Activated T-cell treated with anti-CD3 and anti-CD28 coated beads, Interleukin-2, amount 50 U/mL, for 48 hours (primary cell): ENCODE results near the gene CACNG4.

Experiments used
- DNase-seq, 2 experiments: peaks; one replicate each; pipeline ENCODE4 v3.0.0-alpha.2; 2020

The CACNG4 gene

DNA sequence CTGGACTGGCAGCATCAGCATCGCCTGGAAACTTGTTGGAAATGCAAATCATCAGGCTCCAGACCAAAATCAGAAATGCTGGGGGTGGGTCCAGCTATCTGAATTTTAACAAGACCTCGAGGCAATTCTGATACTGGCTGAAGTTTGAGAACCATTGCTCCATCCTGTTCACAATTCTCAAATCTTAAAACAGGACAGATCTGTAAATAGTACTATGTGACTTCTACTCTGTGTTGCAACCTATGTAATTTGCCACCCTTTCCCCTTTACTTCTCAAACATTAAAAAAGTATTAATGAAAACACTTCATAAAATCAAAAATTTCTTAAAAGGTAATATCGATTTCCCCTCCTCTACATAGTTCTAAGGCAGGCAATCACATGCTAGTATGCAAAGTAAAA lies 108.4 kb downstream of the CACNG4 start:
- no peak for DNase-seq

GRCh38 chr17:67074781-67075180 lies 110.3 kb downstream of the CACNG4 start:
- DNase-seq = no peak

DNA sequence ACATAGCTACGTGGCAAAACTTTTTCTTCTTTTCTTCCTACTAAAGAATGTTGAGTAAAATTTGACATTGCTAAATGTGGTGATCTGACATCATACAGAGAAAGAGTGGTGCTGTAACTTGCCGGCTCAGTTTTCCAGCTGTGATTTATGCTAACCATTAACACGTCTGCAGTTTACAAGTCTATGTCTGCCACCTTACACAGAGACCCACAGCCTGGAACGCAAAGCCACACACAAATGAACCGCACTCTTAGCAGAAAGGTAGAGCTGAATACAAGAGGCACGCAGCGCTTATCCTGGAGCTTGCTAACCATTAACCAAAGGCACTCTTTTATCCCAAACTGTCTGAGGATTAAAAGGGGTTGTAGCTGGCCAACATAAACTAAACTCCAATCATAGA lies 111.8 kb downstream of the CACNG4 start:
- no peak for DNase-seq

DNA sequence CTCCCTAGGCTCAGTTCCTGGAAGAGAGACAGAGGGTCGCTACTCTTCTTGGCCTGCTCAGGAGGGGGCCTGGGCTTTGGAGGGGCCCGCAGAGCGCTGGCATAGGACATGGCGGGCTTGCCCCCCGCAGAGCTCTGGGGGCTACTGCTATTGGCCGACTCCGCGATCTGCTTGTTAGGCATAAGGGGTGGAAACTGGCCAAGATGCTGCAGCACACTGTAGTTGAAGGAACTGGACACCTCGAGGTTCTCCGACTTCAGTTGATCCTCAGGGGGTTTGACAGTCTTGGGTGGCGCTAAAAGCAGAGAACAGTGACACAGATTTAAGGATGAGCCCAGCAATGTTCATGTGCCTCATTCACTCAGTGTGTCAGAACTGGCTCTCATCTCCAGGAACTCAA lies 113.8 kb downstream of the CACNG4 start:
- DNase-seq = no peak

GRCh38 chr17:67079491-67079890 lies 115.0 kb downstream of the CACNG4 start:
- DNase-seq = no peak

- no peak for DNase-seq
These were observed 116.3 kb downstream of the CACNG4 start for GRCh38 chr17:67080804-67081203.

DNA sequence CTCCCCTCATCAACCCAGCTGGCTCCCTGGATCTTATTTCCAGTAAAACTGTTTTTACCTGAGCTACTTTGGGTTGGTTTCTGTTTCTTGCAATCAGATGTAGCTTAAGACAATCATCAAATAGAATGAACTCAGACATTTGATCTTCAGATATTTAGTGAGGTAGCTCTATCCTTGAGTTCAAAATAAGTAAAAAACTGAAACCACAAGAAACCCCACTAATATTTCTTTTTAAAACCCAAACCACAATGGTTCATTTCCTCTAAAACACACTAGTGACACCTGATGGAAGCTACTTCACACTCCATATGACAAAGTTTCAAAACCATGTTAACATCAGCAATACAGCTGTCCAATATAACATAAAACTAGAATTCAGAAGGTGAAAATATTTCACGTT lies 117.6 kb downstream of the CACNG4 start:
- no peak for DNase-seq
